Heart left ventricle (tissue), 16 donors: ENCODE results near the gene APPL2. TPM values are rescaled to one million over a fixed set of nuclear protein-coding genes. Genes with fewer than 3 reads are reported as not detected.

Experiments
- ATAC-seq, 4 donors: fragments of 200-7000 bp; cut with Tn5 transposase; one replicate each; pipeline ENCODE4 v1.9.1; 2020 to 2022; ENCODE audit warnings: moderate library complexity in 4 of 4, mild to moderate bottlenecking in 3 of 4, moderate number of reproducible peaks in 1 of 4
- DNase-seq, 5 donors: peaks; one replicate each; pipeline ENCODE4 v3.0.0-alpha.2; 2020
- H3K27ac ChIP-seq, 12 donors: fragments of 200-600 bp; sonication (generic) in 4 of 12; one replicate each; pipeline versions ENCODE4 v1.5.0 to v1.8.0; 2016 to 2022; ENCODE audit warnings: mild to moderate bottlenecking in 2 of 12
- H3K27me3 ChIP-seq, 9 donors: fragments of 200-600 bp; sonication (generic) in 2 of 9; one replicate each; pipeline versions ENCODE4 v1.5.1 to v1.8.0; 2016 to 2022; ENCODE audit warnings: mild to moderate bottlenecking in 3 of 9
- H3K36me3 ChIP-seq, 9 donors: fragments of 200-600 bp; sonication (generic) in 2 of 9; one replicate each; pipeline versions ENCODE4 v1.5.0 to v1.8.0; 2018 to 2022; ENCODE audit warnings: mild to moderate bottlenecking in 2 of 9
- H3K4me1 ChIP-seq, 12 donors: fragments of 200-600 bp; sonication (generic) in 4 of 12; one replicate each; pipeline versions ENCODE4 v1.5.0 to v1.8.0; 2016 to 2022; ENCODE audit warnings: mild to moderate bottlenecking in 3 of 12
- H3K4me3 ChIP-seq, 12 donors: fragments of 200-600 bp; sonication (generic) in 4 of 12; one replicate each; pipeline versions ENCODE4 v1.5.0 to v1.8.0; 2017 to 2022; ENCODE audit warnings: mild to moderate bottlenecking in 9 of 12, moderate library complexity in 4 of 12
- H3K9me3 ChIP-seq, 12 donors: fragments of 200-600 bp; sonication (generic) in 4 of 12; one replicate each; pipeline versions ENCODE4 v1.5.0 to v1.8.0; 2016 to 2022; ENCODE audit warnings: mild to moderate bottlenecking in 1 of 12
- CTCF ChIP-seq, 12 donors: fragments of 200-600 bp; sonication (generic) in 4 of 12; IDR thresholded peaks; one replicate each; pipeline versions ENCODE4 v1.5.0 to v1.8.0; 2018 to 2022; ENCODE audit warnings: antibody characterized with exemption in 12 of 12, mild to moderate bottlenecking in 5 of 12
- POLR2A ChIP-seq, 2 donors: fragments of 450-650 bp; IDR thresholded peaks; one replicate each; pipeline ENCODE4 v1.6.1; 2017; ENCODE audit warnings: antibody characterized with exemption in 2 of 2, mild to moderate bottlenecking in 2 of 2, moderate library complexity in 2 of 2
- WGBS, 4 donors: extraction: QIAGEN DNeasy Blood & Tissue Kit in 2 of 4; methylation state at CpG; one replicate each; pipeline versions ENCODE4 v1.1.5 to v1.1.7; 2013 to 2018; 5-methylcytosine and 5-hydroxymethylcytosine counted together
- intact Hi-C, 10 donors: fragments of 100-400 bp; cut with DNase I; formaldehyde crosslinking; loops; one replicate each; pipeline versions ENCODE4 v1.11.1 to v1.14.2; 2022
- polyA plus RNA-seq, 2 donors: library from polyadenylated mRNA; stranded (reverse); fragments of 200-250 nt; gene quantifications; one replicate each; pipeline ENCODE4 v1.2.3, GENCODE V29; 2013
- total RNA-seq, 9 donors: library from RNA; depleted of rRNA in 2 of 9; stranded (reverse); fragments of >200 nt in 2 of 9; fragmentation: NEBNext Ultra II Directional in 3 of 9; extraction: Animal tissue kit (Norgen Biotek cat#: 25700) in 3 of 9; gene quantifications; one replicate each; pipeline versions ENCODE4 v1.1.0 to v1.2.4, GENCODE V29; 2016 to 2023
- donor health status: ischemic (EF 13 %, LVEDD 7.1; RV severe dilation, severe dysfunction).
- donor health status: healthy with polysubstance abuse.
- donor health status: DM: no; HTN: yes; CAD: no.
- donor health status: DM: no; HTN: no; CAD: no.
- donor health status: ischemic (EF 25% LVEDD 6.9; RV normal size, moderate dysfunction).
- donor health status: ischemic (EF 25% LVEDD 5.7; RV mildly dilated, moderate dysfunction).
- donor health status: healthy.
- donor health status: DM: yes; HTN: yes; CAD: no.
- donor health status: ischemic (EF 35%, LVEDD 5.7; RV mildly dilated, moderate dysfunction).
- donor health status: nonischemic (EF 11% LVEDD 7.7; RV severe dilation, severe dysfunction).
- donor health status: DM: yes; HTN: yes; CAD: no.
- donor health status: PGD.
- donor health status: ischemic (EF 29% LVEDD 5.4; RV normal size, mild dysfunction).
- donor health status: nonischemic (EF 23%, LVEDD 6.1; RV moderate dilation, normal function).

The APPL2 gene
- total and polyA plus RNA-seq, 11 donors = 7.7 to 36.7 (median 16.0) TPM

DNA sequence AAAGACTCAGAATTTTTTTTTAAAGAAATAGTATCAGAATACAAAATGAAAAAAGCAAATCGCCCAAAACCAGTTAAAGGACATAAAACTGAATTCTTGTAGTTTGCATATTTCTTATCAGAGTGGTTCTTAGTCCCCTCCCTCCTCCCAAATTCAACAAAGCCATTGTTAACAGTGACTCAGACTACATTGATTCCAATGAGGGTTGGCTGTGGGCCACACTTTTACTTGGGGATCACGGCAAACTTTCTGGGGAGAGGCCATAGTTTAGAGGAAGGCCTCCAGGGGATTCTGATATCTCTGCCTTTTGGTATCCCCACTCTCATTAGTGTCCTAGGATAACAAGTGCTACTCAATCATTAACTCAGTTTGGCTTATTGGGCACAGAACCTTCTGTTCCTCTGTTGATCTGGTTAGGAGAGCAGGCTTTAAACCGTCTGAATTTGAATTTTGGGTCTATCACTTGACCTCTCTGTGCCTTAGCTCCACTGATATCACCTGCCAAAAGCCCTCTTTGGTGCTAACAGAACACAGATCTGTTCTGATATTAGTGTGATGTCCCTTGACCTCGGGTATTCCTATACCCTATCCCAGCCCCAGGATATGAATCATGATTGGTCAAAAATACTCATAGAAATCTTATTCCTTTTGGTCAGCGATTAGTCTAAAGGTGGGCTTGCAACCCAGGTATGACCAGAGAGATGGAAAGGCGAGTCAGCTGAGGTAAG, 45.2 kb upstream of the APPL2 start:
- 69 to 81% (median 76%) methylated on average over 6 of the region's 6 CpGs for WGBS, 4 donors
- peaks cover 0 to 8% (median 0%) of the 10 kb centered on the region in 9 donors for H3K27me3 ChIP-seq
- no peak overlapping the region for H3K27ac ChIP-seq
- H3K4me1 ChIP-seq = no peaks in the 10 kb centered on the region
- no peaks in the 10 kb centered on the region for H3K9me3 ChIP-seq
- ATAC-seq = no peak
- H3K4me3 ChIP-seq = no peak overlapping the region
- TF ChIP-seq CTCF (IDR thresholded peaks at IDR 0.05) (no peak), POLR2A (IDR thresholded peaks at IDR 0.05) (no peak)
- H3K36me3 ChIP-seq = no peaks in the 10 kb centered on the region
- intact Hi-C loops = loop anchor here in 6 of 10 donors (5.0 to 10.0 kb wide), 2 partner anchors 101 to 104 kb away; no protein-coding TSS in a partner anchor
- no peak for DNase-seq

DNA sequence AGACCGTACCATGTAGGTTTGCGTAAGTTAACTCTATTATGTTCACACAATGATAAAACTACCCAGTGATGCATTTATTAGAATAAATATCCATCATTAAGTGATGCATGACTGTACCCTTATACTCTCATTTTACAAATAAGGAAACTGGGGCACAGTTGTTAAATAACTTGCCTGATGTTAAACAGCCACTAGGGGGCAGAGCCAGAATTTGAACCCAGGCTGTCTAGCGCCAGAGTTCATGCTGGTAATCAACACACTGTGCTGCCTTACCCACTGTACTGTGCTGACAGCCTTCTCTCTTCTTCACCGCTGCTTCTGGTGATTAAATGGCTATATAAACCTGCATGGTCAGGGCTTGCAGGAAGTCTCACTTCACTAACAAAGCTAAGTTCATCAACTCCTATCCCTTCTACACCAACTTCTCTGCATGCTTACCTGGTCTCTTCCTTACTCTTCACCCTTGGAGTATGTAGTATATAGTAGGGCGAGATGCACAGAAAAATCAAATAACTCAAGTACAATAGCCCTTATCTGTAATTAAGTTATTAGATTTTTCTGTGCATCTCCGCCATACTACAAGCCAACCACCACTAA, 43.6 kb upstream of the APPL2 start:
- Histone ChIP-seq H3K27ac (no peak overlapping the region), H3K4me1 (no peaks in the 10 kb centered on the region), H3K4me3 (no peak overlapping the region), H3K27me3 (peaks cover 0 to 6% (median 0%) of the 10 kb centered on the region in 9 donors), H3K9me3 (no peaks in the 10 kb centered on the region), H3K36me3 (no peaks in the 10 kb centered on the region)
- DNase-seq (peak in 2 of 5 donors; percentile 11 to 21), ATAC-seq (peak in 3 of 4 donors; percentile 44 to 55 (median 50))
- intact Hi-C loops = loop anchor here (2.0 to 10.0 kb wide), 3 partner anchors 103 to 105 kb away; no protein-coding TSS in a partner anchor
- peak; percentile 33 to 71 (median 63) for TF ChIP-seq CTCF (IDR thresholded peaks at IDR 0.05)
- no peak for TF ChIP-seq POLR2A (IDR thresholded peaks at IDR 0.05)
- 57 to 76% (median 70%) methylated on average over 6 of the region's 6 CpGs for WGBS, 4 donors

- Histone ChIP-seq H3K4me3 (no peak overlapping the region), H3K36me3 (no peaks in the 10 kb centered on the region), H3K27me3 (no peaks in the 10 kb centered on the region), H3K27ac (no peak overlapping the region), H3K9me3 (no peaks in the 10 kb centered on the region), H3K4me1 (no peaks in the 10 kb centered on the region)
- no peak for ATAC-seq
- no peak for DNase-seq
- intact Hi-C loops = loop anchor here in 4 of 10 donors (2.0 to 5.0 kb wide), 2 partner anchors 104 to 105 kb away; no protein-coding TSS in a partner anchor
- 63 to 69% (median 64%) methylated on average over 4 of the region's 4 CpGs for WGBS, 4 donors
- no peak for TF ChIP-seq POLR2A (IDR thresholded peaks at IDR 0.05)
- peak in 1 of 12 donors; percentile 19 for TF ChIP-seq CTCF (IDR thresholded peaks at IDR 0.05)
These were observed 42.2 kb upstream of the APPL2 start for GRCh38 chr12:105278043-105278697.
